Measurements from ENCODE around the gene SF3A2.
"Not testable (repeated sequence)": the region's sequence is repeated elsewhere in the genome, so short reads cannot be mapped to it uniquely, and the experiment has no call there.

SF3A2 gene, protein sequence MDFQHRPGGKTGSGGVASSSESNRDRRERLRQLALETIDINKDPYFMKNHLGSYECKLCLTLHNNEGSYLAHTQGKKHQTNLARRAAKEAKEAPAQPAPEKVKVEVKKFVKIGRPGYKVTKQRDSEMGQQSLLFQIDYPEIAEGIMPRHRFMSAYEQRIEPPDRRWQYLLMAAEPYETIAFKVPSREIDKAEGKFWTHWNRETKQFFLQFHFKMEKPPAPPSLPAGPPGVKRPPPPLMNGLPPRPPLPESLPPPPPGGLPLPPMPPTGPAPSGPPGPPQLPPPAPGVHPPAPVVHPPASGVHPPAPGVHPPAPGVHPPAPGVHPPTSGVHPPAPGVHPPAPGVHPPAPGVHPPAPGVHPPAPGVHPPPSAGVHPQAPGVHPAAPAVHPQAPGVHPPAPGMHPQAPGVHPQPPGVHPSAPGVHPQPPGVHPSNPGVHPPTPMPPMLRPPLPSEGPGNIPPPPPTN

DNA sequence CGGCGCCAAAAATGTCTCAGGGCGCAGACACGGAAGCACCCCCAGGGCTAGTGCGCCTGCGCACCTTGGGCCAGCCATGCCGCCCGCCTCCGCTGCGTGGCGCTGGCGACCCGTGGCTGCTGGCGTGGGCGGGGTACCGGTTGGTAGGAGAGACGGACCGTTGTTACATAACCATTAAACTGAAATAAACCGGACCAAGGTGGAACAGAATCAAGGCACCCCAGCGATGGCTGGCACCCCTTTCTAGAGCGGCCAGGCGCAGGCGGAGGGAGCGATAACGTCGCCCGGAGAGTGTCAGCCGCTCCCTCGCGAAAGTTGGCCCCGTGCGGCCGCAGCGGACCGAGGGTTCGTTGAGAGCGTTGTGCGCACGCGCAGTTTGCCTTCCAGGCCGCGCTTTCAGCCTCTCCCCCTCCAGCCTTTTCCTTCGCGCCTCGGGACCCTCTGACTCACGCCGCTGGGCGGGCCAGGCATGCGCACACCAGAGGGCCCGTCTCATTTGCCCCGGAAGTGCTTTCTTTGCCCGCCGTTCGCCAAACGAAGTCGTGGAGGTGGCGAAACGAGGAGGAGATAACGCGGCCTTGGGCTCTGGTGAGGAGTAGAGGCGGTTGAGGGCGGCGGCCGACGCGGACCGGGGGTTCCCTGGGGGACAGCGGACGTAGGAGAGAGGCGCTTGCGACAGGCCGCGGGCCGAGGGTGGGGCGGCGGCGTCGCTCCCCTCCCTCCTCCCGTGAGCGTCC lies at the start of gene SF3A2, which contains the start of gene PLEKHJ1:
TSS of gene SF3A2 (plus strand) at position 511 of the 737 bp plus-strand sequence. CDS start 6,595 bp downstream, outside the sequence.
TSS of gene PLEKHJ1 (minus strand) at position 16 of the 737 bp plus-strand sequence. CDS start 81 bp downstream, outside the sequence.
- peak; percentile 97 for DNase-seq

GRCh38 chr19:2187159-2187558 lies 49.5 kb upstream of the SF3A2 start:
- DNase-seq: peak; percentile 42

GRCh38 chr19:2188708-2189385 lies 47.8 kb upstream of the SF3A2 start:
- DNase-seq: peak; percentile 76

GRCh38 chr19:2189880-2190279 lies 46.7 kb upstream of the SF3A2 start:
- DNase-seq: no peak

GRCh38 chr19:2190848-2191455 lies 45.7 kb upstream of the SF3A2 start:
- DNase-seq: no peak

DNA sequence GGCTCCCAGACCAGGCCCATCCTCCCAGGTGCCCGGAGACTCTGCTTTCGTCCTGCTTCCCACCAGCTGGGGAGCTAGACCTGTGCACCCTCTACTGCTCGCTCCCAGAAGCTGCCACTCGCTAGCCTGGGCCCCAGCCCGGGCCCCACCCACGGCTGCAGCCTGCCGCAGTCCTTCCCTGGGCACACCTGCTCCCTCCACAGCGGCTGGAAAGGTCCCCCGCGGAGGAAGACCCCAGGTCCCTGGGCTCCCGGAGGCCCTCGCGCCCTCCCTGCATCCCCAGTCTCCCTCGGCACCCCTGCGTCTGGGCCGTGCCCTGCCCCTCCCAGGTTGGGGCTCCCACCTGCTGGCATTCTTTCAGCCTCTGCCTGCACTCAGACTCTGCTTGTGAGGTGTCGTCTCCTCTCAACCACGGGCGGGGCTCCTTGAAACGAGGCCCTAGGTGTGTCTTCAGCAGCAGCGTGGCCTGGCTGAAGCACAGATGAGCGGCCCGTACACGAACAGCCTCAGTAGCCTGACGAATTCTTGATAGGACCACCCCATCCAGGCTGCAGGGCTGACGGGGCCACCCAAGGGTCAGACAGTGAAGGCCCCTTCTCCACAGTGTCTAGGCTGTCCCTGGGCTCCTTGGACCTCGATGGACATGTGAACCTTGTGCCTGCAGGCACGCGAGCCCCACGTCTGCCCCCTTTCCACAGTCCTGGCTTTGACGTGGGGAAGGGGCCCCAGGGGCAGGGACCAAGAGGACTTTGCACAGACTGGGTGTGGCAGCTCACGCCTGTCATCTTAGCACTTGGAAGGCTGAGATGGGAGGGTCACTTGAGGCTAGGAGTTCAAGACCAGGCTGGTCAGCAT lies 44.9 kb upstream of the SF3A2 start:
- no peak for DNase-seq

- DNase-seq: no peak
These were observed 43.8 kb upstream of the SF3A2 start for GRCh38 chr19:2192862-2193261.

DNA sequence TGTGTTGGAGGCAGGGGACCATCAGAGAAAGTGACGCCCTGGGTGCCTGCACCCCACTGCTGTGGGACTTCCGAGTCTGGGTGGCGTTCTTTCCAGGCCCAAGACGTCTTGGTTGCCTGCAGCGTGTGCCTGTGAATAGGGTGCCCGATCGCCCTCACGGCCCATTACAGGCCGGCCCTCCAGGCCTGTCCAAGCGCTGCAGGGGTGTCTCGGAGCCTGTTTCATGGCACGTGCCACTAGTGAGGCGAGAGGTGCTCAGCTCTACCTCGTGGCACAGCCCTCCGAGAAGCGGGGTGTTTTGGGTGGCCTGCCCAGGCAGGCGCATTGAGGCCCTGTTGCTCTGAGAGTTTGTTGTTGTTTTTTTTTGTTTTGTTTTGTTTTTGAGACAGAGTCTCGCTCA lies 42.8 kb upstream of the SF3A2 start:
- no peak for DNase-seq

GRCh38 chr19:2194513-2195078 lies 42.0 kb upstream of the SF3A2 start:
- DNase-seq: no peak

- no peak for DNase-seq
These were observed 41.3 kb upstream of the SF3A2 start for GRCh38 chr19:2195361-2195760.

DNA sequence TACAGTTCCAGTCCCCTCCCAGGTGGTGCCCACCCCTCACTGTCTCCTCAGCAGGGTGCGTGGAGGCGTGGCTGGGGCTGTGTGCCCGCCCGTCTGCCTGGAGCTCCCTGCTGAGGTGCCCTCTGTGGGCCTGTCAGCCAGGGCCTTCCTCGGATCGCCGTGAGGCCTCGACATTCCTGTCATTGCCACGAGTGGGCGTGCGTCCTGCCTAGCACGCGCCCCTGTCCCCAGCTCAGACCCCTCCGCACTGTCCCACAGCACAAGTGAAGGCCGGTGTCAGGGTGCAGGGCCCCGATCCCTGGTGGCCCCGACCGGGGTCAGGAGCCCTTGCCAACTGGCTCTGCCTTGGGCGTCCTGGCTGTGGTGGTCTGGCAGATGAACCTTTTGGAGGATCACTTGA lies 40.7 kb upstream of the SF3A2 start:
- DNase-seq: no peak

DNA sequence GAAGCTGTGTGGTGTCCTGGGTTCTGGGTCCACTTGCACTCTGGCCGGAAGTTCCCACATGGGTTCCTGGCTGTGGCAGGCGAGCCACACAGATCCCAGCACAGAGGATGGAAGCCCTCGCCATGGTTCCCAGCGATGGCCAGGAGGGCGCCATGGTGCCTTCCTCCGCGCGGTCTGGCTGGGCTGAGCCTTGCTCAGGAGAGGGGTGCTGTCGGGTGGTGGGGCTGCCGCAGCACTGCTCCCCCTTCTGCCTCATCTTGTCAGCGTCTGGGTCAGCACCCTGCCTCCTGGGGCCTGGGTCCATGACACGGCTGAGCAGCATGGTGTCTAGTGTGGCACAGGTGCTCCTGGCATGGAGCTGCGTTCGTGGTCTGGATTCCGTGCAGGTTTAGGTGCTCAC lies 39.4 kb upstream of the SF3A2 start:
- no peak for DNase-seq

- DNase-seq: no peak
These were observed 38.3 kb upstream of the SF3A2 start for GRCh38 chr19:2198317-2198716.

DNA sequence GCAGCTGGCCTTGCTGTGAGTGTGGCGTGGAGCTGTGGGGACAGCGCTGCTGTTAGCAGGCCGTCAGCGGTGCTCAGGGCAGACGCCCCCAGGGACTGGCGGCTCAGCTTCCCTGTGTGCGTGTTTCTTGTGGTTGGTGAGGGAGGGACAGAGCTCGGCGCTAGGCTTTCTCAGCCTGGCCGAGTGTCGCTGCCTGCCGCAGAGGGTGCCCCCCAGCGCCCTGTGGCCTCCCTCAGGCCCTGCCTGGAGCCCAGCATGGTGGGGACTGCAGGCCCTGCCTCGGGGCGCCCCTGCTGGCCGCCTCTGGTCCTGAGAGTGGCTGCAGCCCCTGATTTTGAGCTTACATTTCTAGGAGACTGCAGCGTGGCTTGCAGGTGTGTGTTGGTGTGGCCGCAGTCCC lies 37.4 kb upstream of the SF3A2 start:
- DNase-seq: no peak

GRCh38 chr19:2199861-2200623 lies 36.6 kb upstream of the SF3A2 start:
- no peak for DNase-seq

- DNase-seq: not testable (repeated sequence)
These were observed 35.9 kb upstream of the SF3A2 start for GRCh38 chr19:2200624-2201294.

GRCh38 chr19:2201473-2202148 lies 35.0 kb upstream of the SF3A2 start:
- DNase-seq: no peak

- DNase-seq: no peak
These were observed 34.3 kb upstream of the SF3A2 start for GRCh38 chr19:2202366-2202765.

GRCh38 chr19:2207008-2207407 lies 29.6 kb upstream of the SF3A2 start:
- no peak for DNase-seq
